Neuron (in vitro differentiated cells): Measurements from ENCODE around the gene RALA.
"Not testable (repeated sequence)": the region's sequence is repeated elsewhere in the genome, so short reads cannot be mapped to it uniquely, and the experiment has no call there.

Experiments used
- H2AFZ ChIP-seq: one replicate; pipeline ENCODE4 v1.6.1; 2013; ENCODE audit warnings: low read depth, mild to moderate bottlenecking, inconsistent platforms, low read length, moderate library complexity
- H3K27me3 ChIP-seq: one replicate; pipeline ENCODE4 v1.6.1; 2013; ENCODE audit warnings: low read length; ENCODE audit not compliant: insufficient read depth
- H3K36me3 ChIP-seq: one replicate; pipeline ENCODE4 v1.6.1; 2013; ENCODE audit warnings: low read length; ENCODE audit not compliant: insufficient read depth
- H3K4me1 ChIP-seq: one replicate; pipeline ENCODE4 v1.6.1; 2013; ENCODE audit warnings: low read length; ENCODE audit not compliant: insufficient read depth
- H3K4me3 ChIP-seq: 2 replicates; pipeline ENCODE4 v1.5.1; 2013; ENCODE audit warnings: mild to moderate bottlenecking, low read length, moderate library complexity
- H3K9me3 ChIP-seq: one replicate; pipeline ENCODE4 v1.6.1; 2013; ENCODE audit warnings: low read length

The RALA gene

DNA sequence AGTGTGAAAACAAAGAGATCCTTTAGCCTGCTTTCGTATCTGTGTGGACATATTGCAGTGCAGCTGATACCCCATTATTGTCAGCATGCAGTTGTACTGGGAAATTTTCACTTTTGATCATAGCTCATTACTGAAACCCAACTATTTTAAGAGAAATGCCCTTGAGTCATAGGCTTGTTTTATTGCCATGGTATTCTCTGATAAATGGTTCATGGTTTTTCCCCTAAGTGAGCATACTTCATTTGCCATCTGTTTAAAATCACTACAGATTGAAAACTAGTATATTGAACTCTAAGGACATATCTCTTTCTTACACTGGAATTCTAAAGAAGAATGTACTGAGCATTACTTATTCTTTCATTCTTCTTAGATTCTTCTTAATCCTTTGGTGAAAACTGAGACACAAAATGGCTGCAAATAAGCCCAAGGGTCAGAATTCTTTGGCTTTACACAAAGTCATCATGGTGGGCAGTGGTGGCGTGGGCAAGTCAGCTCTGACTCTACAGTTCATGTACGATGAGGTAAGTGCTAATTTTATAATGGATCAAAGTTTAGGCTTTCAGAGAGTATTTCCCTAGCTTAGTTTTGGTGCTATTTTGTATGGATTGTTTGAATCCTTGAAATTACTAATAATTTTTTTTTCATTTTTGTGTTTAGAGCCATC lies 63.0 kb downstream of the RALA start:
- Histone ChIP-seq H2AFZ (no peak overlapping the region), H3K9me3 (peaks cover 3% of the 10 kb centered on the region), H3K27me3 (no peaks in the 10 kb centered on the region), H3K4me3 (no peak overlapping the region), H3K36me3 (peaks cover 19% of the 10 kb centered on the region), H3K4me1 (no peaks in the 10 kb centered on the region)

DNA sequence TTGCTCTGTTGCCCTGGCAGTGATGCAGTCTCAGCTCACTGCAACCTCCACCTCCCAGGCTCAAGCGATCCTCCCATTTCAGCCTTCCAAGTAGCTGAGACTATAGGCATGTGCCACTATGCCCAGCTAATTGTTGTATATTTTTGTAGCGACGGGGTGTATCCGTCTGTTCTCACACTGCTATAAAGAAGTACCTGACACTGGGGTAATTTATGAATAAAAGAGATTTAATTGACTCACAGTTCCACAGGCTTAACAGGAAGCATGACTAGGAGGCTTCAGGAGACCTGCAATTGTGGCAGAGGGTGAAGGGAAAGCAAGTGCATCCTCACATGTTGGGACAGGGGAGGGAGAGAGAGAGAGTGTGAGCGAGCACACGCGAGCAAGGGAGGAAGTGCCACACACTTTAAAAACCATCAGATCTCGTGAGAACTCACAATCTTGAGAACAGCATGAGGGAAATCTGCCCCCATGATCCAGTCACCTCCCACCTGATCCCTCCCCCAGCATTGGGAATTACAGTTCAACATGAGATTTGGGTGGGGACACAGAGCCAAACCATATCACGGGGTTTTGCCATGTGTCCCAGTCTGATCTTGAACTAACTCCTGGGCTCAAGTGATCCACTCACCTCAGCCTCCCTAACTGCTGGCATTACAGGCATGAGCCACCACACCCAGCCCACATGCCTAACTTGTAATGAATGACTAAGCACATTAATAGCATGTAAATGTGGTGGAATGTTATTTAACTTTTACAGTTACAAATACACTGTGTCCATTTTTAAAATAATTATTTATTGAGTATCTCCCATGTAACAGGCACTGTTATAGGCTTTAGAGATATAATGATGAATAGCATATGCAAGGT lies 65.5 kb downstream of the RALA start:
- H3K9me3 ChIP-seq, result peaks cover 3% of the 10 kb centered on the region
- H3K27me3 ChIP-seq, result no peaks in the 10 kb centered on the region
- H2AFZ ChIP-seq, result no peak overlapping the region
- H3K36me3 ChIP-seq, result peaks cover 31% of the 10 kb centered on the region
- H3K4me3 ChIP-seq, result no peak overlapping the region
- no peaks in the 10 kb centered on the region for H3K4me1 ChIP-seq

DNA sequence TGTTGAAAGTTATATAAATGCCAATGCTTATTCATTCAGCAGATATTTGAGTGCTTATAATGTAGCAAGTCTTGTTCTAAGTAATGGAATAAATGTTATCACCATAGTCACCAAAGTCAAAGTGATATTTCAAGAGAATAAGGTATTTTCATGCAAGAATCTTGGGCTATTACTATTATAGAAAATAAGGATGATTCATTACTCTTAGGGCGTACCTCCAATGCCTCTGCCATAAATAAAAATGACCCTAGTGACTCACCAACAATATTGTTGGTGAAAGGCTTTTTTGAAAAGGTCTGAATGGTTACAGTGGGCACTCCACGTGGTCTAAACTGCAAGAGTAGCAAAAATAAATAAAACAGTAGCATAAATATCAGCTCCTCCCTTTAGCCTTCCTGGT lies 68.4 kb downstream of the RALA start:
- Histone ChIP-seq H3K4me3 (no peak overlapping the region), H3K4me1 (no peaks in the 10 kb centered on the region), H3K9me3 (no peaks in the 10 kb centered on the region), H3K36me3 (peaks cover 51% of the 10 kb centered on the region), H3K27me3 (no peaks in the 10 kb centered on the region), H2AFZ (no peak overlapping the region)

DNA sequence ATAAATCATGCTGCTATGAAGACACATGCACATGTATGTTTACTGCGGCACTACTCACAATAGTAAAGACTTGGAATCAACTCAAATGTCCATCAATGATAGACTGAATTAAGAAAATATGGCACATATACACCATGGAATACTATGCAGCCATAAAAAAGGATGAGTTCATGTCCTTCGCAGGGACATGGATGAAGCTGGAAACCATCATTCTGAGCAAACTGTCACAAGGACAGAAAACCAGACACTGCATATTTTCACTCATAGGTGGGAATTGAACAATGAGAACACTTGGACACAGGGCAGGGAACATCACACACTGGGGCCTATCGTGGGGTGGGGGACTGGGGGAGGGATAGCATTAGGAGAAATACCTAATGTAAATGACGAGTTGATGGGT lies 69.7 kb downstream of the RALA start:
- not testable (repeated sequence) for H3K4me3 ChIP-seq, H3K4me1 ChIP-seq, H3K9me3 ChIP-seq, H3K27me3 ChIP-seq, H2AFZ ChIP-seq
- H3K36me3 ChIP-seq, result peaks cover 62% of the 10 kb centered on the region

DNA sequence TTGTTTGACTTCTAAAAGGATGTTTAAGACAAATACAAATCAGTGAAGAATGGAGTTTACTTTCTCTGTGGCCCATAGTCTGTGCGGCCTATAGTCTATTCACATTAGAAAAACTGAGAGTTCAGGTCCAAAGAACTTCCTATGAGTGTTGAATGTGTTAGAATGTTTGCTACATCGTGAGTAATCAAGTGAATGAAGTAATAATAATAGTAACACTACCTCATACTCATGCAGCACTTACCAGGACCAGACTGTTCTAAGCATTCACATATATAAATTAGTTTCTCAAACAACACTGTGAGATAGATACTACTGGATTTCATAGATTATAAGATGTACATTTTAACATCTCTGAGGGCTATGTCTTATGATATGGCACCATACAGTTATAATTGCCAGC lies 70.4 kb downstream of the RALA start:
- Histone ChIP-seq H3K4me3 (no peak overlapping the region), H3K9me3 (no peaks in the 10 kb centered on the region), H3K27me3 (no peaks in the 10 kb centered on the region), H2AFZ (no peak overlapping the region), H3K4me1 (no peaks in the 10 kb centered on the region), H3K36me3 (peaks cover 62% of the 10 kb centered on the region)

DNA sequence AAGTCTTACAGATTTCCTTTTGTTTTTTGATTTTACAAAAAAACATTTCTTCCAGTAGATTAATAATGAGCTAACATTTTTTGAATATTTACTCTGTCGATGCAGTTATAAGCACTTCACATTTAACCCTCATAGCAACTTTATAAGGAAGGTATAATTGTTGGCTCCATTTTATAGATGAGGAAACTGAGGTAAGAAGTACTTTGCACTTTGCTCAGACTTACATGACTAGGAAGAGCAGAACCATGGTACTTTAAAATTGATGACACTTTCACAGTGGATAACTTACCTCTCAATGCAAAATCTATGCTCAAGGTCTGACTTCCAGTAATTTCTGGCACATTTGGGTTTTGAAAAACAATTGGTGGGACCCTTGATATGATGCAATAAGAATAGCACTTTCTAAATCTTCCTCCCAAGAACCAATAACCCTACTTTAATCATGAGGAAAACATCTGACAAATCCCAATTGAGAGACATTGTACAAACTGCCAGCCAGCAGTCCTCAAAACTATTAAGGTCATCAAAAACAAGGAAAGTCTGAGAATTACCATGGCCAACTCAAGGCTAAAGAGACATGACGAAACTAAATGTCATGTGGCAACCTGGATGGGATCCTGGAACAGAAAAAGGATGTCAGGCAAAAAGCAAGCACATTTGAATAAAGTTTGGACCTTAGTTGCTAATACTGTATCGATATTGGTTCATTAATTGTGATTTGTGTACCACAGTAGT lies 72.6 kb downstream of the RALA start:
- Histone ChIP-seq H3K27me3 (no peaks in the 10 kb centered on the region), H2AFZ (no peak overlapping the region), H3K4me1 (no peaks in the 10 kb centered on the region), H3K4me3 (no peak overlapping the region), H3K36me3 (peaks cover 66% of the 10 kb centered on the region), H3K9me3 (no peaks in the 10 kb centered on the region)

- peaks cover 63% of the 10 kb centered on the region for H3K36me3 ChIP-seq
- no peaks in the 10 kb centered on the region for H3K27me3 ChIP-seq
- no peaks in the 10 kb centered on the region for H3K4me1 ChIP-seq
- H3K9me3 ChIP-seq, result no peaks in the 10 kb centered on the region
- no peak overlapping the region for H3K4me3 ChIP-seq
- H2AFZ ChIP-seq, result no peak overlapping the region
Observed at GRCh38 chr7:39696631-39697030, 73.3 kb downstream of the RALA start.

DNA sequence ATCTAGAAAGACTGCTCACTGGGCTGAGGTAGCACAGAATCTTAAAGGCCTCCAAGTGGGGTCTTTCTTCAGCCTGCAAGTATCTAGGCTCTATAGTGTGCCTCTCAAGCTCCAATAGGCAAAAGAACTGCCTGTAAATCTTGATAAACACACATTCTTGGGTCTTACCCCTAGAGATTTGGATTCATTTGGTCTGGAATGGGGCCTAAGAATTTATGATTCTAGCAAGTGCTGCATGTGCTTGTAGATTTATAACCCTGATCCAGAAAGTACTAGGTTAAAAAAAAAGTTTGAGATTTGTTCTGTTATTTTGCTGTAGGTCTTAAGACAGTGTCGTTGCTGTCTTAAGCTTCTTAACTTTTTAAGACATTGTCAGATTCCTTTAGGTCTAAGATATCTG lies 74.1 kb downstream of the RALA start:
- H3K4me1 ChIP-seq, result no peaks in the 10 kb centered on the region
- no peak overlapping the region for H3K4me3 ChIP-seq
- no peak overlapping the region for H2AFZ ChIP-seq
- peaks cover 54% of the 10 kb centered on the region for H3K36me3 ChIP-seq
- H3K27me3 ChIP-seq, result no peaks in the 10 kb centered on the region
- H3K9me3 ChIP-seq, result no peaks in the 10 kb centered on the region

- no peak overlapping the region for H3K4me3 ChIP-seq
- H3K9me3 ChIP-seq, result no peaks in the 10 kb centered on the region
- H3K27me3 ChIP-seq, result no peaks in the 10 kb centered on the region
- no peak overlapping the region for H2AFZ ChIP-seq
- no peaks in the 10 kb centered on the region for H3K4me1 ChIP-seq
- peaks cover 49% of the 10 kb centered on the region for H3K36me3 ChIP-seq
Observed at GRCh38 chr7:39700165-39700564, 76.8 kb downstream of the RALA start.

DNA sequence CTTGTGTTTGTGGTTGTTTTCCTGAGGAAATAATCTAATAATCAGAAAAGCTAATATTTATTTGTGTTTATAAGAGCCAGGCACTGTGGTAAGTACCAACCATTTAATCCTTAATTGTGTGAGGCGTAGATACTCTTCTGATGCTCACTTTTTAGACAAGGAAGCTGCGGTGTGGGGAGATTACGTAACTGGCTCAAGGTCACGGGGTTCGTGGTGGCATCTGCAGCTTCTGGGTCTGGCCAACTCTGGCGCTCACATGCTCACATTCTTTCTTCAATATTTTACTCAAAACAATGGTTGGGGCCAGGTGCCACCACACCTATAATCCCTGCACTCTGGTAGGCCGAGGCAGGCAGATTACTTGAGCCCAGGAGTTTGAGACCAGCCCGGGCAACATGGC lies 77.6 kb downstream of the RALA start:
- Histone ChIP-seq H3K4me1 (no peaks in the 10 kb centered on the region), H3K9me3 (no peaks in the 10 kb centered on the region), H3K27me3 (no peaks in the 10 kb centered on the region), H2AFZ (no peak overlapping the region), H3K36me3 (peaks cover 44% of the 10 kb centered on the region), H3K4me3 (no peak overlapping the region)

DNA sequence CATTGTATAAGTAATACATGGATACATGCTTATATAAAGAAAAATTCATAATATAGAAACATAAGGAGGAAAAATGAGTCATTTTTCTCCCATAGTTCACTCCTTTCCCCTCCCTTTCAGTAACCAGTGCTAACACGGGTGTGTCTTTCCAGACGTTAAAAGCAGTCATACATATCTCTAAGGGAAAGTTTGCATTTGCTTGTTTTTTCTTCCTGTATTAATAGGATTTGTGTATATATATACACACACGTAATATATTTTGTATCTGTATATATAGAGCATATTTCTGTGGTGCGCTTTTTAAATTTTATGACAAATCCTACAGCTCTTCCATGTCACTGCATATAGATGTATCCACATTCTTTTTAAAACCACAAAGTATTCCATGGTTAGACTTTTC lies 78.8 kb downstream of the RALA start:
- no peaks in the 10 kb centered on the region for H3K27me3 ChIP-seq
- peaks cover 37% of the 10 kb centered on the region for H3K36me3 ChIP-seq
- H3K4me3 ChIP-seq, result no peak overlapping the region
- H3K4me1 ChIP-seq, result no peaks in the 10 kb centered on the region
- no peak overlapping the region for H2AFZ ChIP-seq
- H3K9me3 ChIP-seq, result no peaks in the 10 kb centered on the region

- H3K4me3 ChIP-seq, result no peak overlapping the region
- no peaks in the 10 kb centered on the region for H3K9me3 ChIP-seq
- H3K27me3 ChIP-seq, result no peaks in the 10 kb centered on the region
- no peak overlapping the region for H2AFZ ChIP-seq
- no peaks in the 10 kb centered on the region for H3K4me1 ChIP-seq
- peaks cover 27% of the 10 kb centered on the region for H3K36me3 ChIP-seq
Observed at GRCh38 chr7:39703144-39703543, 79.8 kb downstream of the RALA start.

DNA sequence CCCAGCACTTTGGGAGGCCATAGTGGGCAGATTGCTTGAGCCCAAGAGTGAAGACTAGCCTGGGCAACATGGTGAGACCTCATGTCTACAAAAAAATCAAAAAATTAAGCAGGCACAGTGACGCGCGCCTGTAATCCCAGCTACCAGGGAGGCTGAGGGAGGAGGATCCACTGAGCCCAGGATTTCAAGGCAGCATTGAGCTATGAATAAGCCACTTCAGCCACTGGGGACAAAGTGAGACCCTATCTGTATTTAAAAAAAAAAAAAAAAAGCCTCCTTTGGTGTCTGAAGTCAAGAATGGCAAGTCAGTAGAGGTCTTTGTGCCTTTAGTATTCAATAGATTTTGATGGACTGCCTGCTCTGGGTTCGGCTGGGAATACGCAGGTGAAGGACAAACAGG lies 85.7 kb downstream of the RALA start:
- H3K4me3 ChIP-seq, result no peak overlapping the region
- H3K27me3 ChIP-seq, result no peaks in the 10 kb centered on the region
- peaks cover 2% of the 10 kb centered on the region for H3K9me3 ChIP-seq
- H3K36me3 ChIP-seq, result peaks cover 5% of the 10 kb centered on the region
- no peak overlapping the region for H2AFZ ChIP-seq
- H3K4me1 ChIP-seq, result no peaks in the 10 kb centered on the region
